ENCODE data around the gene TNFAIP8.
A peak's percentile ranks its signal among the peaks of the same experiment; 100 is the strongest.
"Not testable (repeated sequence)": the region's sequence is repeated elsewhere in the genome, so short reads cannot be mapped to it uniquely, and the experiment has no call there.

The TNFAIP8 gene

DNA sequence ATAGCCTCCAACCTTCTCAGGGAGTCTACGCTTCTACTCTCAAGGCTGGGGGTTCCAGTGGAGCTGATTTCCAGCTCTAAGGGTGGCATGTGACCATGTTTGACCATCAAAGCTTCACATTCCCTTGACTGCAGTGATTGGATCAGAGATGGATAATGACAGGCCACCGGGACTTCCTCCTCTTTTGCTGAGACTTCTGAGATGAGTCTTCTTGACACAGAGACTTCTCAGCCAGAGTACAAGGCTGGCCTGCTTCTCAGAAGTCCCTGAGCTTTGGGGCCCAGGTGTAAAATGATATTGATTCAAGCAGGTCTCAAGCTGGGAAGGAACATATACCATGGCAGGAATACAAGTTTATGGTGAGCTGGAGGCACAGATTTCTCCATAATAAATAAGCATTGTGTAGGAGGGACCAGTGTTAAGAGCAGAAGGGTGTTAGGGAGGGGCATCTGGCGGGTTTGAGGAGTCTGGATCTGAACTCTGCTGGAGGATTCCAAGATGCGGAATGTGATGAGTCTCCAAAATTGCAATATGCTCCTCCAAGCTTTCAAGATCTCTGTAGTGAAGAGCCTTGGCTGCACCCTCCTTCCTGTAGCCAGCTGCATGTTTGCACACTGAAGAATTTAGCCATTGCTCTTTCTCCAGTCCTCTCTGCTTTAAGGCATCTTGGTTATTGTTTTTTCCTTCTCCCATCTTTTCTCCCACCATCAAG lies 54.8 kb downstream of the TNFAIP8 start:
- no peak overlapping the region for H3K4me3 ChIP-seq (ENCODE audit: low read depth, low read length)
- in situ Hi-C loops (cut with HindIII; ENCODE audit: low sequenced_read_pairs), result no loop called here
- no peak for DNase-seq (ENCODE audit: low read depth, low spot score)
- TF ChIP-seq, protein P1, sequence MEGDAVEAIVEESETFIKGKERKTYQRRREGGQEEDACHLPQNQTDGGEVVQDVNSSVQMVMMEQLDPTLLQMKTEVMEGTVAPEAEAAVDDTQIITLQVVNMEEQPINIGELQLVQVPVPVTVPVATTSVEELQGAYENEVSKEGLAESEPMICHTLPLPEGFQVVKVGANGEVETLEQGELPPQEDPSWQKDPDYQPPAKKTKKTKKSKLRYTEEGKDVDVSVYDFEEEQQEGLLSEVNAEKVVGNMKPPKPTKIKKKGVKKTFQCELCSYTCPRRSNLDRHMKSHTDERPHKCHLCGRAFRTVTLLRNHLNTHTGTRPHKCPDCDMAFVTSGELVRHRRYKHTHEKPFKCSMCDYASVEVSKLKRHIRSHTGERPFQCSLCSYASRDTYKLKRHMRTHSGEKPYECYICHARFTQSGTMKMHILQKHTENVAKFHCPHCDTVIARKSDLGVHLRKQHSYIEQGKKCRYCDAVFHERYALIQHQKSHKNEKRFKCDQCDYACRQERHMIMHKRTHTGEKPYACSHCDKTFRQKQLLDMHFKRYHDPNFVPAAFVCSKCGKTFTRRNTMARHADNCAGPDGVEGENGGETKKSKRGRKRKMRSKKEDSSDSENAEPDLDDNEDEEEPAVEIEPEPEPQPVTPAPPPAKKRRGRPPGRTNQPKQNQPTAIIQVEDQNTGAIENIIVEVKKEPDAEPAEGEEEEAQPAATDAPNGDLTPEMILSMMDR (IDR thresholded peaks at IDR 0.05; ENCODE audit: low read depth, low read length), result no peak

DNA sequence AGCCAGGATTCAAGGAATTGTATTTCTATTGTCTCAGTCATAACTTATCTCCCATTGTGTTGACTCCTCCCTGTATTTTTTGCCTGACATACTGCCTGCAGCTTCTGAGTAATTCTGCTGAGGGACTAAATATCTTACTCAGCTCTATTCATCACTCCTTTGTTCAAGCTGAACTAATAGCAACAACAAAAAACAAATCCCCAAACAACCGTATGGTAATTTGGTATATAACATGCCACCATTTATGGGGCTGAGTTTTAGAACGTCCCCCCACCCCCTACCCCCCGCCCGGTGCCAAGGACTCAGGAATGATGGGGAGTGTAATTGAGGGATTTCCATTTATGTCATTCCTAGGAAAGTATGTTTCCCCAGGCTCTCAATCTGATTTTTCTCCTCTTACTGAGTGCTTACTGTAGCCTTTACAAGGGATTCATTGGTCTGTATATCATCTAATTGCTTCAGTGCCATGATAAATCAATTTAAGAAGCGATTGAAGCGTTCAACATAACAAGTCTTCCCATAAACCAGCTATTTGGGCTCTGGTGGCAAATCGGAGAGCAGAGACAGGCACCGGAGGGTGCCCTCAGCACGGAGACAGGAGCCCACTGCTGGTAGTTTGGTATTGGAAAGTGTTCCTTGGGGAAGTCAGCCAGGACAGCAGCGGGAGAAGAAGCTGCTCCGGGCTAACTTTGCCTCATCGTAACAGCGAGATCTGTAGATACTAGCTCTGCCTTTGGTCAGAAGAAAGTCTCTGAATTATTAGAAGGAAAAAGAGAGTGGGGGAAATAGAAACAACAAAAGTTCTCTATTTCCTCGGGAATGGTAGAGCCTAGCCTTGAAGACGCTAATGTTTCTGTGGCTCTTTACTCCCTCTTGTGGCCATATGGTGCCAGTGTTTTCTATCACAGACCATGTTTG lies 55.8 kb downstream of the TNFAIP8 start:
- in situ Hi-C loops (cut with HindIII; ENCODE audit: low sequenced_read_pairs), result no loop called here
- TF ChIP-seq, protein P1 (IDR thresholded peaks at IDR 0.05; ENCODE audit: low read depth, low read length), result peak; percentile 80
- DNase-seq (ENCODE audit: low read depth, low spot score), result peak; percentile 82
- peak overlapping the region; percentile 54 for H3K4me3 ChIP-seq (ENCODE audit: low read depth, low read length)

DNA sequence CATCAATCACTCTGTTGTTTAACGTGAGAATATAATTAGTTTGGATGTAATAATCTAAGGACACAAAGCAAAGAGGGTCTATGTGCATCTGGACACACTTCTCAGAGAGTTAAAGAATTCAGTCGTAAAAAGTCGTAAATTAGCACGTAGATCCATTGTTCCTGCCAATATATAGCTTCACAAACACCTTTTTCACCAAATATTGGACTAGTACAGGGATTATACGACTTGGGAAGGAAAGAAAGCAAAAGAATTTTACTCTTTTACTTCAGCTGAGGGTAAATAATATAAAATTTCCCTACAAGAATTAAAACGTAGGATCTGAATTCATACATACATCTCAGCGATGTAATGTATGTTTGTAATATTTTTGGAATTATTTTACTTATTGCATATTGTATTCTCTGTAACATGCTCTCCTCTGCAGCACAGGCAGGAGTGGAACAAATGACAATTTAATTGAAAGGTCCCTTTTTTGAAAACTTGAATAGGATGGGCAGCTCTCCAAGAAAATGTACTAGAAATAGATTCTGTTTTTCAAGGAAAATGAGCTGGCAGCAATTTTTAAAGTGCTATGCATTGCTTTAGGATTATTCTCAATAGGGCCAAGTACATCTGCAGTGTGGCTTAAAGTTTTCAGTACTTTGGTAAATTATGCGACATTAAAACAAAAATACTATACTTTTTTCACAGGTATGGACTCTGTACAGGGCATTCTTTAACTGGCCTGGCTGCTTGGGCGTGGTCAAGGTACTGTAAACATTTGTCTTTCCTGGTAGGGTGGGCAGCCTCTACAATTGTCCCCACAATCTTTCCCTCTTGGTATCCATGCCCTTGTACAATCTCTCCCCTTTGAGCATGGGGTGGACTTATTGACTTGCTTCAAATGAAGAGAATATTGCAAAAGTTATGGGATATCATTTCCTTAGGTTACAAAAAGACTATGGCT lies 56.7 kb downstream of the TNFAIP8 start:
- peak overlapping the region; percentile 54 for H3K4me3 ChIP-seq (ENCODE audit: low read depth, low read length)
- in situ Hi-C loops (cut with HindIII; ENCODE audit: low sequenced_read_pairs), result no loop called here
- DNase-seq (ENCODE audit: low read depth, low spot score), result no peak
- TF ChIP-seq, protein P1 (IDR thresholded peaks at IDR 0.05; ENCODE audit: low read depth, low read length), result no peak

DNA sequence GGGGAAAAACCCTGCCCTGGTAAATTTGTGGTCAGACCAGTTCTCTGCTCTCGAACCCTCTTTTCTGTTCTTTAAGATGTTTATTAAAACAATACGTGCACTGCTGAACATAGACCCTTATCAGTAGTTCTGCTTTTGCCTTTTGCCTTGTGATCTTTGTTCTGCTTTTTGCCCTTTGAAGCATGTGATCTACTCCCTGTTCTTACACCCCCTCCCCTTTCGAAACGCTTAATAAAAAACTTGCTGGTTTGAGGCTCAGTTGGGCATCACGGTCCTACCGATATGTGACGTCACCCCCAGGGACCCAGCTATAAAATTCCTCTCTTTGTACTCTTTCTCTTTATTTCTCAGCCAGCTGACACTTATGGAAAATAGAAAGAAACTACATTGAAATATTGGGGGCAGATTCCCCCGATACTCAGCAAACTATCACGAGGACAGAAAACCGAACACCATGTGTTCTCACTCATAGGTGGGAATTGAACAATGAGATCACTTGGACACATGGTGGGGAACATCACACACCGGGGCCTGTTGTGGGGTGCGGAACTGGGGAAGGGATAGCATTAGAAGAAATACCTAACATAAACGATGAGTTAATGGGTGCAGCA lies 58.4 kb downstream of the TNFAIP8 start:
- H3K4me3 ChIP-seq (ENCODE audit: low read depth, low read length); DNase-seq (ENCODE audit: low read depth, low spot score); in situ Hi-C loops (cut with HindIII; ENCODE audit: low sequenced_read_pairs): not testable (repeated sequence)

DNA sequence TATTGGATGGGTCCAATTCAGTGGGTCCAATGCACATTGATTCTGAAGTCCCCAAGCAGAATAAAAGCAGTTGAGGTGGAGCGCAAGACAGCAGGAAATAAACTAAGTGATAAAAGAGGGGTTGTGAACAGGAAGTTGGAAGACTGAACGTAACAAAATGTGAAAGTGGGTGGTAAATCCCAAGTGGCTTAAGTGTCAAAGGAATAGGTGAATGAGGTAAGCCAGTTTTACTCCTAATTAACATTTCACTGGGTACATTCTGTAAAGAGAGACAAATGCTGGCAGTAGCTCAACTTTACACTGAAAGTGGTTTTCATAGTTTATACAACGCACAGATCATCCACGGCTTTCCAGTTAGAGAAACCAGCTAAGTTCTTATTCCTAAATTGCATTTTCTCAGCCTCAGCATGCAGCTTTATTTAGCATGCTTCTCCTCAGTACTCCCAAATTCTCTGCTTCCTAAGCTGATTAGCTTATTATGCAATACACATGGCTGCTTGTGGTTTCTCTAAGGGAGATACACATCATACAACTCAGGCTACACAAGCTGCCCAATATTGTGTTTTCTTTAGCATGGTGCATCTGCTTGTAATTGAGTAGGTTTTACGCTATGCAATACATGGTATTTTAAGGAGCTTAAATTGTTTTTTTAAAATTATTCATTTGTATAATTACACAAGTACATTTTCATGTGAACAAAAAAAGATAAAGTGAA lies 62.2 kb downstream of the TNFAIP8 start:
- TF ChIP-seq, protein P1 (IDR thresholded peaks at IDR 0.05; ENCODE audit: low read depth, low read length), result no peak
- peak; percentile 65 for DNase-seq (ENCODE audit: low read depth, low spot score)
- H3K4me3 ChIP-seq (ENCODE audit: low read depth, low read length), result no peak overlapping the region
- in situ Hi-C loops (cut with HindIII; ENCODE audit: low sequenced_read_pairs), result no loop called here

DNA sequence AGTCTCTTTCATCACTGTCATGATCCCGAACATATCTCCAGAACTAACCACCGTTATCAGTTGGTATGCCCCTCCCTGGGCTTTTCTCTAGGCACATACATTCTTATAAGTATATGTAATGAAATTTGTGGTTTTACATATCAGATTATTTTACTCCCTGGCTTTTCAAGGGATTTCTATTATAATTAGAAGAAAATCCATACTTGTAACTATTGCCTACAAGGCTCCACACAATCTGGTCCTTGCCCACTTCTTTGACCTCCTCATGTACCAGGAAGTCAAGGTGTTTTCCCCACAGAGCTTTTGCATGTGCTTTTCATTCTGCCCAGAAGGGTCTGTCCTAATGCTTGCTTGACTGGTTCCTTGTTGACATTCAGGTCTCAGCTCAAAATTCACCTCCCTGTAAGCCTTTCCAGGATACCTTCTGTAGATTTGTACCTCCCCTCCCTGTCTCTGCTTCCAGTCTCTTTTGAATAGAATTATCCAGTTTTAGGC lies 62.8 kb downstream of the TNFAIP8 start:
- in situ Hi-C loops (cut with HindIII; ENCODE audit: low sequenced_read_pairs), result no loop called here
- no peak overlapping the region for H3K4me3 ChIP-seq (ENCODE audit: low read depth, low read length)
- TF ChIP-seq, protein P1 (IDR thresholded peaks at IDR 0.05; ENCODE audit: low read depth, low read length), result no peak
- DNase-seq (ENCODE audit: low read depth, low spot score), result no peak
